HG03521 (cell line): Measurements from ENCODE around the gene KCNK17.

Experiments used
- ATAC-seq: cut with Tn5 transposase; IDR thresholded peaks from one replicate; pipeline ENCODE4 v1.9.1; 2021; ENCODE audit warnings: mild to moderate bottlenecking, moderate library complexity; ENCODE audit not compliant: unreplicated experiment

KCNK17 gene

DNA sequence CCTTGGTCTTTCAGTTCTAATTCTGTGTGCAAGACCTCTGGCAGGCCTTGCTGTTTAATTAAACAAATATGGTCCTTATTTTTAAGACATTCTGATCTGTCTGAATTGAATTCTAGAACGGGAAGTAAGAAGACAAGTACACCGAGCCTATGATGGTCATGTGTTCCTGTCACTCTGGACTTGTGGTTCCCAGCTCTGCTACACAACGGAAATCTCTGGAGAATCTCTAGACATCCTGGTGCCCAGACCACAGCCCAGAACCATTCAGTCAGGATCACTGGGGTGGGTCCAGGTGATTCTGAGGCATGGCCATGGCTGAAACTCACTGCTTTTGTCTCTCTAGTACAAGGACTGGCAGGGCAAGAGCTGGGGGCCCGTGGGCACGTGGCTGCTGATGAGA is 24.2 kb upstream of the KCNK17 start:
- no peak for ATAC-seq

DNA sequence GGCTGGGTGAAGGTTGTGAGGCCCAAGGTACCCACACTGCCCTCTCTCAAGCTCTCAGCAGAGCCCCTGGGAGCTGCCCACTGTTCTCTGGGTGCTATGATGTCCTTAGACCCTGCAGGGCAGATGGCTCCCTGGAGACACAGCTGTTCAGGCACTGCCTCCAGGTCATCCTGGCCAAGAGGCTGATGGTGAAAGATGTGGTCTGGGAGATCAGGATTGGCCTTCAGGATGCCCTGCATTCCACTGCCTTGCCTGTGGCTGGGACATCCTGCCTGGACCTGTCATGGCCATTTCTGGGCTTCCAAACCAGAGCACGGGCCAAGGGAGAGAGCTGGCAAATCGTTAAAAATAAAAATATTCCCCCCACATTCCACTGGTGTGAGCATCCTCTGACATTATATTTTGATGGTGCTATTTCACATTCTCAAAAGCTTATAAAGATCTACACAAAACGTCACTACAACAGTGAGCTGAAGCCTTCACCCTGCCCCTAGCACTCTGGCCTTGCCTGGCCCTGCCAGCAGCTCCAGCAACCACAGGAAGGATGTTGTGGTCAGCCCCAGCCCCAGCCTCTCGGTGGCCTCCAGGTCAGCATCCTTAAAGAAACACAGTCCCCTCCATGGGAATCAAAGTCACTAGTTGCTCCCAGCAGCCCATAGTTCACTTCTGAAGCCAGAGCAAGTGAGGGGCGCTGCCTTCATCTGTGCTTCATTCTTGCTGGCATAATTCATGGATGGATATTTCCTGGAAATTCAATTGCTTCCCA is 21.7 kb upstream of the KCNK17 start:
- ATAC-seq: no peak

DNA sequence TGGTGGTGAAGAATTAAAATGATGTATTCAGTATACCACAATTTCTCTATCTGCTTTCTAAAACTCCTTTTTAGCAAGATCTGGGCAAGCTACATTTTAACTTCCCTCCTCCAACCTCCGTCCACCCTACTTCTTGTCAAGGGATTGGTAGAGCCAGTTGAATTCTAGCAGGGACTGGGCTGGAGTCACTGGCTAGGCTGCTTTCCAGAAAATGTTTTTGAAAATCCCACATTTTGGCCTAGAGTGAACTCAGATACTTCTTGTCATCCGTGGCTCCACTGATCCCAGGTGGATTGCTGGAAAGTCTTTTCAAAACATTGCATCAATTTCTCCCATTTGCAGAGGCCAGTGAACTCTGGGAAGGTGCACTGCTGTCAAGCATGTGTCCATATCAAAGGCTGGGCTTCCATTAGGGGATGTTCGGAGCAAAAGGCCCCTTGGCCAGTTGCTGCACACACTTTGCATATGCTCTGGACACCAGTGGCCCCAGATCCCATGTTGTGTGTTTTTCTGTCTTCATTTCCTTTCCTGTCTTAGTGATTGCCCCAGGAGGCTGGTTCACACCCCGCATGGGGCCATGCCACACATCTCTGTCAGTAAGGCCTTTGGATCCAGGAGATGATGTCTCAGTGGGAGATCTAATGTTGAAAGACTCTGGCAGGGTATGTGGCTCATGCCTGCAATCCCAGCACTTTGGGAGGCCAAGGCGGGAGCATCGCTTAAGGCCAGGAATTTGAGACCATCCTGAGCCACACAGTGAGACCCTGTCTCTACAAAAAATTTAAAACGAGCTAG is 19.6 kb upstream of the KCNK17 start:
- no peak for ATAC-seq

DNA sequence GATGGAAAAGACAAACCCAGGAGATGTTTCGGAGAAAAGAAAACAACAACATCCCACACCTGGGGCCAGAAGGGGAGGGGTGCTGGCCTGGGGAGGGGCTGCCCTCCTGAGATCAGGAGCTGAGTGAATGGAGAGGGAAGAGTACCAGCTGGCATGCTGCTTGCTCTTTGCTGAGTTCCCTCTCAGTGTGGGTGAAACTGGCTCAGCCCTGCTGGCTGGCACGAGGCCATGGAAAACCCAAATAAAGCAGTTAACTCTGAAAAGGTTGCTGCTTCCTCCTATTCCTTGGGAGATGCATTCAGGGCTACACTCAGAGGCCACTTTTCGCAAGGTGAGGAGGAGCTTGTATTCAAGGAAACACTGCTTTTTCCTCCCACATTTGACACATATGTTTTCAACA is 16.3 kb upstream of the KCNK17 start:
- ATAC-seq: no peak

DNA sequence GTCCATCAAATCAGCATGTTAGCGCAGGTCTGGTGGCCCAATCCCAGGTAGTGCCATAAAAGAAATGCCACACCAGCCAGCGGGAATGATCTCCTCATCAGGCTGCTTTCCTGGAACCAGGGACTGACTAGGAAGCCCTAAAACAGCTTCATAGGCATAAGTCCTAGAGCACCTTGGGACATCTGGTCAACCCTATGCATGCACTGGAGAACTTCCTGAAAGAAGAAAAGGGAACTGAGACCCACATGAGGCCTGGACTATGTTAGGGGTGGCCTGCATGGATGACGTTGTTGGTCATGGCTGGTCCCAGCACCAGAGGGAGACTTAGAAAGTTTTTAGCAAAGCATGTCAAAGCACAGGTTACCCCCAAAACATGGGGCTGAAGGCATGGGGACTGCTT is 15.8 kb upstream of the KCNK17 start:
- ATAC-seq: peak; percentile 72

DNA sequence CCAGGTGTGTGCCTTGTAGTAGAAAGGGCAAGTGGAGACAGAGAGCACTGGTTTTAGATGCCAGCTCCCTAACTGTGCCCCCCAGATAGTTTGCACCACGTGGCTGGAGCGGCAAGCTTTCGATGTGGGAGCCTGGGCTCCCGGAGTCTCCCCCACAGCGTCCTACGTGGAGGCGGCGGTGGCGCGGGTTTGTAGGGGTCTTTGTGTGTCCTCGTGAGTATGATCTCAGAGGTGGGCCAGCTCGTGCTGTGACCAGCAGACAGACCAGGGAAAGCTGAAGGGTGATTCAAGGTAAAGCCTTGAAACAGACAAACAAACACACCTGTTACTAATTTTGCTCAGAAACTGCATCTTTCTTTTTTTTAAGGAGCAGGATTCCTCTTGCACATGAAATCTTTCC is 13.8 kb upstream of the KCNK17 start:
- ATAC-seq: no peak

- no peak for ATAC-seq
Observed at GRCh38 chr6:39327507-39327906, 13.3 kb upstream of the KCNK17 start.

GRCh38 chr6:39322306-39322850 is 8.2 kb upstream of the KCNK17 start, which contains the start of gene KCNK16:
TSS of gene KCNK16 (minus strand) at chr6:39322702. CDS start at chr6:39322540, 162 bp downstream.
- no peak for ATAC-seq

GRCh38 chr6:39321761-39322160 is 7.5 kb upstream of the KCNK17 start:
- ATAC-seq: no peak

GRCh38 chr6:39320363-39320984 is 6.3 kb upstream of the KCNK17 start:
- no peak for ATAC-seq

DNA sequence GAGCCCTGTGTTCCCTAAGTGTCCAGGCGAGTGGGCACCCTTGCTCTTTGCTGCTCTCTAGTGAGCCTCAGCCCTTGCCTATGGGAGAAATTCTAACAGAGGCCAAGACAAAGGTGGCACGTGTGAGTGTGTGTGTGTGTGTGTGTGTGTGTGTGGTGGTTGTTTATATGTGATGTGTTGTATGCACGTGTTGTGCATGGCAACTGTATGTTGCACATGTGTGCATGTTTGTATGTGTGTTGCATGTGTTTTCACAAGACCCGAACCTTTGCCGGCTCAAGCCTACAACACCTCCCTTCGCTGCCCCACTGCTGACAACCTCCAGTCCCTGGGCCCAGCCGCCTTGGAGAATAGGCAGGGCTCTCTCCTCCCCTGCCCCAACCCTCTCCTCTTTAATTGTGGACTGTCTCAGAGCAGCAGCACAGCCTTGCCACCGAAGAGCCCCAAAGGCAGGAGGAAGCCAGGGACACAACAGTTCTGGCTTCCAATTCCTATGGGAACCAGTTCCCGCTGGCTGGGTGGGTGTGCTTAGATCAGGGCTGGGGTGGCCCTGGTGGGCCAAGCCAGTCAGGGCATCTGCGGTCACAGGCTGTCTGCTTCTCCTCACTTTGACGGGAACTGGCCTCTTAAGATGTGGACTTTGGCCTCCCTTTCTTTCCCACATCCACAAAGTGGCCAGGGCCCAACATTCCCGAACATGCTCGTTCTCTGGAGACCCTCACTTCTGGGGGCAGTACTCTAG is 5.6 kb upstream of the KCNK17 start:
- ATAC-seq: no peak

- ATAC-seq: no peak
Observed at GRCh38 chr6:39317256-39317655, 3.0 kb upstream of the KCNK17 start.

DNA sequence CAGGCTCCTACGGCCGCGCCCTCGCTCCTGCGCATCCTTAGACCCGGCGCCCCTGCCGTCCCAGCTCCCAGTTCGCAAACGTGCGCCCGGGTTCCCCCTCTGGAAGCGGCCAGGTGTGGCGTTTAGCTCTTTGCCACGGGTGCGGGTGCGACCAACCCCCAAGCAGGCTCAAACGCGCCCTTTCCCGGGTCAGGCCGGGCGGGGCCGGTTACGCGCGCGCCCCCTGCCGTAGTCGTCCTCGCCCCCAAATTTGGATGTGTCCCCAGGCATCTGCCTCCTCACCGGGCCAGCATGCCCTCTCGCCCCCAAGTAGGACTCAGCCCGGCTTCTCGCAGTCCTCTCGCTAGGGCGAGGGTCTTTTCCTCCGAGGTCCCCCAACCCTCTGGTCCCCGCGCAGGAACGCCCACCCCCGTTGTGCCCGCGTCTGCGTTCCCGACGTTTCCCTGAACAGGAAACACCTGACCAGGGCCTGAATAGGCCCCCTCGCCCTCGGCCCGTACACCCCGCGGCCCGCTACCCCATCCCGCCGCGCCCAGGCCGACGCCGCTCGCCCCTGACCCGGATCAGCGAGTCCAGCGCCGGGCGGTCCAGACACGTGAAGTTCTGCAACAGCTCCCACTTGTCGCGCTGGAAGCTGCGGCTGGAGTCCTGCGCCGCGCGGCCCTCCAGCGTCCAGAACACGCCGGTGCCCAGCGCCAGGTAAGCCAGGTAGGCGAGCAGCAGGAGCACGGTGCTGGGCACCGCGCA is 520 bp downstream of the KCNK17 start:
- no peak for ATAC-seq

- ATAC-seq: no peak
Observed at GRCh38 chr6:39312912-39313525, 1.2 kb downstream of the KCNK17 start.

- no peak for ATAC-seq
Observed at GRCh38 chr6:39310542-39310941, 3.7 kb downstream of the KCNK17 start.

DNA sequence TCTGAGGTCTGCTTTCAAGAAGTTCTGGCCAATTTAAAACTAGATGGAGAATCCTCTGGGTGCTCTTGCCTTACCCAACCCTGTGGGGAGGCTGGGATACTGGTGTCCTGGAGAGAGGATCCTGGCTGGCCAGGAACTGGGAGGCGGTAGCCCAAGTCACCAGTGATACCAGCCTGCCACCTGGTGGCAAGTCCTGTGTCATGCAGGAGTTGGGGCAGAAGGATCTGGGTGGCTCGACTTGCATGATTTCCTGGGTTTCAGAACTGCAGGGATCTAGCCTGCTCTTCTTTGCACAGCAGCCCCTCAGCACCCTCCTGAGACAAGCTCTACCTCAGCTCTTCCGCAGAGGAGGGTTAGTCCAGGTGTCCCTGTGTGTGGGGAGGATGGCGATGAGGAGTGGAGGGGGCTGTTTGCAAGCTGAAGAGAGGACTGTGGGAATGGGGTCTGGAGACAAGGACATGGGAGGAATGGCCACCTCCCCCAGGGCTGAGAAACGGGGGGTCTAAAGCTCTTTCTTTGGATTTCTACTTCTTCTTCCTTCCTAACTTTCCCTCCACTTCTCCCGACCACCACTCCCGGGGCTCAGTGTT is 4.2 kb downstream of the KCNK17 start:
- no peak for ATAC-seq

DNA sequence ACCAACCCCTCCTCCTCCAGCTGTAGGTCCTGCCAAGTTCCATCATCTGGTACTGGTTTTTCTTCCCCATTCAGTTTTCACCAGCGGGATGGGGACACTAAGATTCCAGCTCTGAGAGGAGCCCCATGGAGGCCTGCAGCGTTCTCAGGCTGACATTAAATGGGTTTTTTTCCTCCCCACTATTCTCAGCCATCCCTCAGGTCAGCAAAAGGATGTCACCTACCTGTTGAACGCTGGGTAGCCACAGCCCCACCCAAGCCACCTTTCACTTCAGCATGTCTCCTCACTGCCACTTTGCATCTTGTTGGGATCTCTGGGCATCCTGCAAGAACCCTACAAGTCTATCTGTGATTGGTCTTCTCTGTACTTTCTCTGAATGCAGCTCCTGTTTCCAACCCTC is 6.8 kb downstream of the KCNK17 start:
- ATAC-seq: no peak

DNA sequence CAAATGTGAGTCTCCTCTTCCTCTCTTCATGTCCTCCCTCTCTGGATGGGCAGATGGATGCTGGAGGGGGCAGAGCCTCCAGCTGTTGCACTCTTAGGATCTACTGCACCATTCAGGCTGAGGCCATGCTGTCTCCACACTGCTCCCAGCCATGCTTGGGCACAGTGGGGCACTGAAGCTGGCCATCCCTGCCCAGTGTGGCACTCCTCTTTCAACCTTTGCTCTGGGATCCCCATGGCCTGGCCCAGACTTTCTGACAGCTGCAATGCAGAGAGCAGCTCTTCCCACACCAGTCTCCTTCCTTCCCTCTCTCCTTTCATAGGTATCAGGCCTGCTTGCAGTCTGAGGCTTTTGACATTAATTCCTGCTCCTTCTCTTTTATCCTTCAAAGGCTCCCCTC is 9.3 kb downstream of the KCNK17 start:
- ATAC-seq: no peak

DNA sequence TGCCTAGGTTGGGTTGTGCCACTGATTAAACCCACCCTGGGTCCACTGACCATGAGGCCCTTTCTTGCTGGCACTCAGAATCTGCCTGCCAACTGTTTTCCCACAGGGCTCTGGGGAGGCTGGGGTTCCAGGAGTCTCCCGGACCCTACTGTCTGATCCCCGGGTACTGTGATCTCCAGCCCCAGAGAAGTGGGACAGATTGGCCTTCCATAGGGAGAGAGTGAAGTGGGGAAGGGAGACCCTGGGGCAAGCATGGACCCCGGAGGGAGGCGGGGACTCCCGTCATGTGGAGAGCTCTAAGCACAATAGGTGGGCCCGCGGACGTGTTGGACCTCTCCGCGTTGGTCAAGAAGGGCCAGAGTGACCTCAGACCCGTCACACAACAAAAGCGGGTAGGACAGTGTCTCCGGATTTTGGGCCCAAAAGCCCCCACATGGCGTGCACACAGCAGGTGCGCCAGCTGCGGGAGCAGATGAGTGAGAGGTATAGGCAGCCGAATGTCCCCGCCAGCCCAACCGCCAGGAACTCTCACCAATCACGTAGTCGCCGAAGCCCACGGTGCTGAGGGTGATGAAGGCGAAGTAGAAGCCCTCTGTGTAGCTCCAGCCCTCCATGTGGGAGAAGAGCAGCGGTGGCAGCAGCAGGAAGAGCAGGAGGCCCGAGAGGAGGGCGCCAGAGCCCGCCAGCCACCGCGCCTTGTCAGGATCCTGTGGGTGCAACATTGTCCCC is 10.6 kb downstream of the KCNK17 start:
- no peak for ATAC-seq
